ENCODE measurements around the gene MED14.

The MED14 gene

GRCh38 chrX:40729598-40730584 is 5.5 kb downstream of the MED14 start:
- no peak for DNase-seq (ENCODE audit: low spot score)

- no peak for DNase-seq (ENCODE audit: low spot score)
Measured at GRCh38 chrX:40727581-40728252, 7.6 kb downstream of the MED14 start.

- no peak for DNase-seq (ENCODE audit: low spot score)
Measured at GRCh38 chrX:40727093-40727492, 8.2 kb downstream of the MED14 start.

GRCh38 chrX:40722930-40723329 is 12.4 kb downstream of the MED14 start:
- no peak for DNase-seq (ENCODE audit: low spot score)

GRCh38 chrX:40721489-40722106 is 13.7 kb downstream of the MED14 start:
- DNase-seq (ENCODE audit: low spot score) = no peak

- DNase-seq (ENCODE audit: low spot score) = no peak
Measured at GRCh38 chrX:40720792-40721191, 14.6 kb downstream of the MED14 start.

- no peak for DNase-seq (ENCODE audit: low spot score)
Measured at GRCh38 chrX:40720339-40720738, 15.0 kb downstream of the MED14 start.

GRCh38 chrX:40719731-40720130 is 15.6 kb downstream of the MED14 start:
- no peak for DNase-seq (ENCODE audit: low spot score)

- DNase-seq (ENCODE audit: low spot score) = no peak
Measured at GRCh38 chrX:40719218-40719617, 16.1 kb downstream of the MED14 start.

GRCh38 chrX:40709395-40709794 is 25.9 kb downstream of the MED14 start:
- no peak for DNase-seq (ENCODE audit: low spot score)

- no peak for DNase-seq (ENCODE audit: low spot score)
Measured at GRCh38 chrX:40705658-40706312, 29.6 kb downstream of the MED14 start.

- no peak for DNase-seq (ENCODE audit: low spot score)
Measured at GRCh38 chrX:40700640-40701342, 34.6 kb downstream of the MED14 start.

- DNase-seq (ENCODE audit: low spot score) = no peak
Measured at GRCh38 chrX:40698851-40699250, 36.5 kb downstream of the MED14 start.

GRCh38 chrX:40694802-40695201 is 40.5 kb downstream of the MED14 start:
- DNase-seq (ENCODE audit: low spot score) = no peak

- no peak for DNase-seq (ENCODE audit: low spot score)
Measured at GRCh38 chrX:40688929-40689328, 46.4 kb downstream of the MED14 start.

GRCh38 chrX:40687169-40687568 is 48.2 kb downstream of the MED14 start:
- no peak for DNase-seq (ENCODE audit: low spot score)

GRCh38 chrX:40685362-40685918 is 49.9 kb downstream of the MED14 start:
- no peak for DNase-seq (ENCODE audit: low spot score)

GRCh38 chrX:40684092-40684491 is 51.2 kb downstream of the MED14 start:
- no peak for DNase-seq (ENCODE audit: low spot score)

- no peak for DNase-seq (ENCODE audit: low spot score)
Measured at GRCh38 chrX:40683245-40683644, 52.1 kb downstream of the MED14 start.

- no peak for DNase-seq (ENCODE audit: low spot score)
Measured at GRCh38 chrX:40671126-40671525, 64.2 kb downstream of the MED14 start.
